ENCODE data around the gene EPHA8. TPM values are rescaled to one million over a fixed set of nuclear protein-coding genes. Genes with fewer than 3 reads are reported as not detected.

Gene EPHA8
- total RNA-seq, 1 donor from 2014 or later = not detected

DNA sequence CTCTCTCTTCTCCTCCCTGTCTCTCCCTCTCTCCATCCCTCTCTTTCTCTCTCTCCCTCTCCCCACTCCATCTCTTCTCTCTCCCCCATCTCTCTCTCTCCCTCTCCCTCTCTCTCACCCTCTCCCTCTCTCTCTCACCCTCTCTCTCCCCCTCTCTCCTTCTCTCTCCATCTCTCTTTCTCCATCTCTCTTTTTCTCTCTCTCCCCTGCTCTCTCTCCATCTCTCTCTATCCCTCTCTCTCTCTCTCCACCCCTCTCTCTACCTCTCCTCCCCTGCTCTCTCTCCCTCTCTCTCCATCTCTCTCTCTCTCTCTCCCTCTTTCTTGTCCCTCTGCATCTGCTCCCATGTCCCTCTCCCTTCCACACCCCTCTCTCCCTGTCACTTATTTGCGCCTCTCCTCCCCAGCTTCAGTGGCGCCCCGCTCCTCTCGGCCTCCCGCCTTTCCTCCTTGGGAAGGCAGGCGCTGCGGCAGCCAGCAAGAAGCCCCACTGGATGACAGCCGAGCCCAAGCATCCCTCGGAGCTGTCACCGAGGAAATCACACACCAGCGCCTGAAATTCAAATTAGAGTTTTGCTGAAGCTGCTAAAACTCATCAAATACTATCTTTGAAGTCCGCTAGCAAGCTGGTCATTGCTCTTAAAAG, 15.3 kb upstream of the EPHA8 start:
- Mint-ChIP-seq H3K4me1 (peaks cover 6% of the 10 kb centered on the region), H3K9me3 (no peaks in the 10 kb centered on the region), H3K27me3 (ENCODE audit: low read depth) (peaks cover 36% of the 10 kb centered on the region), H3K4me3 (no peak overlapping the region), H3K27ac (ENCODE audit: unreplicated experiment) (no peak overlapping the region), H3K36me3 (ENCODE audit: low read depth) (no peaks in the 10 kb centered on the region)
- no peak for DNase-seq (ENCODE audit: low read depth, low spot score)
- TF ChIP-seq, protein P1, sequence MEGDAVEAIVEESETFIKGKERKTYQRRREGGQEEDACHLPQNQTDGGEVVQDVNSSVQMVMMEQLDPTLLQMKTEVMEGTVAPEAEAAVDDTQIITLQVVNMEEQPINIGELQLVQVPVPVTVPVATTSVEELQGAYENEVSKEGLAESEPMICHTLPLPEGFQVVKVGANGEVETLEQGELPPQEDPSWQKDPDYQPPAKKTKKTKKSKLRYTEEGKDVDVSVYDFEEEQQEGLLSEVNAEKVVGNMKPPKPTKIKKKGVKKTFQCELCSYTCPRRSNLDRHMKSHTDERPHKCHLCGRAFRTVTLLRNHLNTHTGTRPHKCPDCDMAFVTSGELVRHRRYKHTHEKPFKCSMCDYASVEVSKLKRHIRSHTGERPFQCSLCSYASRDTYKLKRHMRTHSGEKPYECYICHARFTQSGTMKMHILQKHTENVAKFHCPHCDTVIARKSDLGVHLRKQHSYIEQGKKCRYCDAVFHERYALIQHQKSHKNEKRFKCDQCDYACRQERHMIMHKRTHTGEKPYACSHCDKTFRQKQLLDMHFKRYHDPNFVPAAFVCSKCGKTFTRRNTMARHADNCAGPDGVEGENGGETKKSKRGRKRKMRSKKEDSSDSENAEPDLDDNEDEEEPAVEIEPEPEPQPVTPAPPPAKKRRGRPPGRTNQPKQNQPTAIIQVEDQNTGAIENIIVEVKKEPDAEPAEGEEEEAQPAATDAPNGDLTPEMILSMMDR (conservative IDR thresholded peaks at IDR 0.05) = no peak

DNA sequence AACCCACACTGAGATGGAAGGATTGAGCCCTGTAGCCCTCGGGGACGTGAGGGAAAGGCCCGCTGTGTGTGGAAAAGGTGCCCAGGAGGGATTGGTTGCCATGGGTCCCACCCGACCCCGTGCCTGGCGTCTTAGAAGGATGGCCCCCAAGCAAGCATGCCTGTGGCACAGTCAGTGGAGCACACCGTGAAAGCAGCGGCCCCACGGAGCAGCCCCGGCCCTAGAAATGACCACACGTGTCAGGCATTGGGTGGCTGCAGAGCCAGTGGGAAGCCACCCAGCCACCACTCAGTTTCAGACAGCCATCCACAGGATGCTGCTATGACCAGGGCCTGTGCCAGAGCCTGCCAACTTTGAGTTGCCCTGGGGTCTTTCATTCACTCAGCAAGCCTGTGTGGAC, 13.3 kb upstream of the EPHA8 start:
- no peaks in the 10 kb centered on the region for H3K9me3 Mint-ChIP-seq
- DNase-seq (ENCODE audit: low read depth, low spot score) = no peak
- no peaks in the 10 kb centered on the region for H3K36me3 Mint-ChIP-seq (ENCODE audit: low read depth)
- H3K4me3 Mint-ChIP-seq = no peak overlapping the region
- H3K27ac Mint-ChIP-seq (ENCODE audit: unreplicated experiment) = no peak overlapping the region
- TF ChIP-seq, protein P1 (conservative IDR thresholded peaks at IDR 0.05) = no peak
- H3K4me1 Mint-ChIP-seq = peaks cover 13% of the 10 kb centered on the region
- H3K27me3 Mint-ChIP-seq (ENCODE audit: low read depth) = peaks cover 44% of the 10 kb centered on the region

- no peak overlapping the region for H3K4me3 Mint-ChIP-seq
- no peaks in the 10 kb centered on the region for H3K36me3 Mint-ChIP-seq (ENCODE audit: low read depth)
- no peak overlapping the region for H3K27ac Mint-ChIP-seq (ENCODE audit: unreplicated experiment)
- no peak for DNase-seq (ENCODE audit: low read depth, low spot score)
- TF ChIP-seq, protein P1 (conservative IDR thresholded peaks at IDR 0.05) = no peak
- H3K9me3 Mint-ChIP-seq = no peaks in the 10 kb centered on the region
- H3K27me3 Mint-ChIP-seq (ENCODE audit: low read depth) = peaks cover 47% of the 10 kb centered on the region
- H3K4me1 Mint-ChIP-seq = peaks cover 21% of the 10 kb centered on the region
These were observed 11.7 kb upstream of the EPHA8 start for GRCh38 chr1:22551591-22551990.

- TF ChIP-seq, protein P1 (conservative IDR thresholded peaks at IDR 0.05) = no peak
- Mint-ChIP-seq H3K9me3 (no peaks in the 10 kb centered on the region), H3K36me3 (ENCODE audit: low read depth) (no peaks in the 10 kb centered on the region), H3K27me3 (ENCODE audit: low read depth) (peaks cover 47% of the 10 kb centered on the region), H3K27ac (ENCODE audit: unreplicated experiment) (no peak overlapping the region), H3K4me3 (no peak overlapping the region), H3K4me1 (peaks cover 25% of the 10 kb centered on the region)
- DNase-seq (ENCODE audit: low read depth, low spot score) = no peak
These were observed 11.3 kb upstream of the EPHA8 start for GRCh38 chr1:22552021-22552420.

GRCh38 chr1:22553104-22553880, 10.0 kb upstream of the EPHA8 start:
- H3K4me3 Mint-ChIP-seq = no peak overlapping the region
- DNase-seq (ENCODE audit: low read depth, low spot score) = no peak
- peaks cover 31% of the 10 kb centered on the region for H3K4me1 Mint-ChIP-seq
- TF ChIP-seq, protein P1 (conservative IDR thresholded peaks at IDR 0.05) = no peak
- H3K36me3 Mint-ChIP-seq (ENCODE audit: low read depth) = no peaks in the 10 kb centered on the region
- H3K9me3 Mint-ChIP-seq = no peaks in the 10 kb centered on the region
- no peak overlapping the region for H3K27ac Mint-ChIP-seq (ENCODE audit: unreplicated experiment)
- H3K27me3 Mint-ChIP-seq (ENCODE audit: low read depth) = peaks cover 42% of the 10 kb centered on the region

Data from neural crest cell (in vitro differentiated cells).